Epithelial cell of esophagus (primary cell): ENCODE results near the gene TBX18.

Experiments
- DNase-seq: peaks from one replicate; pipeline ENCODE4 v3.0.0; 2010; ENCODE audit warnings: low read depth
- H3K4me3 ChIP-seq: 2 replicates; pipeline ENCODE4 v1.5.1; 2011; ENCODE audit warnings: mild to moderate bottlenecking, low read length, control low read depth
- CTCF ChIP-seq: IDR thresholded peaks from 2 replicates; pipeline ENCODE4 v1.5.1; 2011; ENCODE audit warnings: low read depth, mild to moderate bottlenecking, low read length, control low read depth, inconsistent platforms; ENCODE audit not compliant: insufficient read depth; ENCODE audit errors: missing control alignments

TBX18 gene

DNA sequence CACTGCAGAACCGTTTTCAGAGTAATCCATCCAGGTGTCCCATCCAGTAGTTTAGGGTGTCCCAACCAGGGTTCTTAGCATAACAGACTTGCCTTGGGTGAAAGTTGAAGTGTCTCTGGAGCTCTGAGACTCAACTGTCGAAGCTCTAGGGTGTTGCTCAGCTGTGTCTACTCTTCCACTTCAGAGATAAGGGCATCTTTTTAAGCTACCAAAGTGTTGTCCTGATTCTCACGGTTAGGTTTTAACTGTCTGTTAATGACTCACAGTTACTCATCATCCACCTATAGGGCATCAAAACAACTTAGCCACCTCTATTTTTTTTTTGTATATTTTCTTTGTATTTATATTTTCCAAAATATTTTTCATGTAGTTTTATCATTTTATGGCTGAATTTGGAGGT, 36.9 kb upstream of the TBX18 start:
- peak; percentile 60 for DNase-seq
- TF ChIP-seq CTCF = no peak
- H3K4me3 ChIP-seq = no peak overlapping the region

DNA sequence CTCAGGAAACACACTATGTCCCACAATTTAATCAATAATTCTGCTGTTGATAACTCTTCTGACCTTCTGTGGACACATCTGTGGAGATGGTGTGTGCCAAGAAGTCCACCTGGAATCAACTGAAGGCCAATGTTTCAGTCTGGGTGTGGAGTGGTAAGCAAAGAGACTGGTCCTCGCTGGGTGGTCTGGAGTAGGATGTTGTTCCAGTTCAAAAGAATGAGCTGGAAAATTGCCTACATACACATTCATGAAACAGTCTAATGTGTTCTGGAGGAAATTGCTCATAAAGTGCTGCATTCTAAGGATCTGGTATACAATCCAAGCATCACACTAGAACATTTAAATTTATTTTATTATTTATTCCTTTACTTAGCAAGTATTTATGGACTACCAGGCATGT, 33.9 kb upstream of the TBX18 start:
- no peak overlapping the region for H3K4me3 ChIP-seq
- no peak for TF ChIP-seq CTCF
- no peak for DNase-seq

GRCh38 chr6:84796343-84796742, 31.9 kb upstream of the TBX18 start:
- TF ChIP-seq CTCF = no peak
- no peak overlapping the region for H3K4me3 ChIP-seq
- DNase-seq = no peak

GRCh38 chr6:84791927-84792326, 27.5 kb upstream of the TBX18 start:
- DNase-seq = no peak
- H3K4me3 ChIP-seq = no peak overlapping the region
- TF ChIP-seq CTCF = no peak

DNA sequence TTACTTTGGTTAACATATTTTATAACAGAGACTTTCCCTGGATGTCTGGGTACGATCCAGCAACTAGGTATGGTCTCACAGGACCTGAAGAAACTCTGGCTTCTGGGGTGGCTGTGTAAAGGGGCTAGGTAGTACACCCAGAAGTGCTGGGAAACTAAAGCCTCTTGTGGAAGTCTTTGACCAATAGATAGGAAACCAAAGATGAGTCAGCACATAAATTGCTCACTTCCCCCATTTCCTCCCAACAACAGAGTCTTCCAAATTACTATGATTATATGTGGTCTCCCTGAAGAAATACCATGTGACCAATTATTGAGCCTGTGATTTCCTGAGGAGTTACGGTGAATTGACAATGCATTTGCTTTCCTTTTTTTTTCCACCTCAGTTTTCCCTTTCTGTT, 26.8 kb upstream of the TBX18 start:
- no peak for DNase-seq
- no peak for TF ChIP-seq CTCF
- H3K4me3 ChIP-seq = no peak overlapping the region

- no peak for DNase-seq
- no peak for TF ChIP-seq CTCF
- H3K4me3 ChIP-seq = no peak overlapping the region
Observed at GRCh38 chr6:84789170-84789569, 24.8 kb upstream of the TBX18 start.

GRCh38 chr6:84788689-84789088, 24.3 kb upstream of the TBX18 start:
- no peak for TF ChIP-seq CTCF
- H3K4me3 ChIP-seq = no peak overlapping the region
- DNase-seq = no peak
